Neuronal stem cell (in vitro differentiated cells): ENCODE measurements around the gene RBMS2.

Source experiments
- DNase-seq: peaks from one replicate; pipeline ENCODE4 v3.0.0-alpha.2; 2013; ENCODE audit warnings: low spot score
- H2AFZ ChIP-seq: one replicate; pipeline ENCODE4 v1.6.1; 2013; ENCODE audit warnings: mild to moderate bottlenecking, low read length, inconsistent platforms
- H2AK5ac ChIP-seq: 2 replicates; pipeline ENCODE4 v1.6.1; 2013; ENCODE audit warnings: low read depth, mild to moderate bottlenecking, inconsistent platforms, low read length, moderate library complexity, mixed read lengths
- H2BK120ac ChIP-seq: 2 replicates; pipeline ENCODE4 v1.6.1; 2013; ENCODE audit warnings: low read depth, mild to moderate bottlenecking, inconsistent platforms, low read length, moderate library complexity, mixed read lengths
- H2BK12ac ChIP-seq: one replicate; pipeline ENCODE4 v1.6.1; 2013; ENCODE audit warnings: low read length, inconsistent platforms
- H2BK15ac ChIP-seq: 2 replicates; pipeline ENCODE4 v1.6.1; 2013; ENCODE audit warnings: mild to moderate bottlenecking, low read length, inconsistent platforms, mixed read lengths
- H2BK5ac ChIP-seq: one replicate; pipeline ENCODE4 v1.6.1; 2013; ENCODE audit warnings: inconsistent platforms, mild to moderate bottlenecking, low read length, moderate library complexity
- H3K14ac ChIP-seq: one replicate; pipeline ENCODE4 v1.6.1; 2013; ENCODE audit warnings: low read length, inconsistent platforms
- H3K18ac ChIP-seq: 2 replicates; pipeline ENCODE4 v1.6.1; 2013; ENCODE audit warnings: low read length, inconsistent platforms
- H3K23ac ChIP-seq: 2 replicates; pipeline ENCODE4 v1.6.1; 2013; ENCODE audit warnings: low read depth, mild to moderate bottlenecking, mixed read lengths, low read length, inconsistent platforms; ENCODE audit not compliant: poor library complexity
- H3K27ac ChIP-seq: replicated peaks from 3 replicates; pipeline ENCODE4 v1.5.1; 2013; ENCODE audit warnings: low read length, inconsistent platforms
- H3K27me3 ChIP-seq, 3 experiments: 2 replicates each; pipeline ENCODE4 v1.6.1; 2013; ENCODE audit warnings: low read length in 3 of 3, mild to moderate bottlenecking in 2 of 3, inconsistent platforms in 1 of 3, low read depth in 1 of 3, mixed read lengths in 1 of 3, moderate library complexity in 1 of 3; ENCODE audit not compliant: control insufficient read depth in 3 of 3, insufficient read depth in 3 of 3
- H3K36me3 ChIP-seq, 2 donors: replicated peaks in 1 of 2; 2 replicates each; pipeline ENCODE4 v1.6.1; 2013; ENCODE audit warnings: low read length in 2 of 2; ENCODE audit not compliant: control insufficient read depth in 2 of 2, insufficient read depth in 2 of 2
- H3K4ac ChIP-seq: 2 replicates; pipeline ENCODE4 v1.6.1; 2013; ENCODE audit warnings: inconsistent platforms, mild to moderate bottlenecking, low read length, moderate library complexity
- H3K4me1 ChIP-seq, 2 donors: 1 replicate in 1 of 2; 2 replicates in 1 of 2; pipeline ENCODE4 v1.6.1; 2013; ENCODE audit warnings: low read length in 2 of 2, low read depth in 1 of 2; ENCODE audit not compliant: control insufficient read depth in 2 of 2, insufficient read depth in 1 of 2
- H3K4me2 ChIP-seq: one replicate; pipeline ENCODE4 v1.6.1; 2013; ENCODE audit warnings: mild to moderate bottlenecking, low read length, inconsistent platforms; ENCODE audit not compliant: insufficient read depth, poor library complexity, severe bottlenecking
- H3K4me3 ChIP-seq, 2 donors: 2 replicates each; pipeline ENCODE4 v1.5.1; 2013; ENCODE audit warnings: low read length in 2 of 2, mild to moderate bottlenecking in 2 of 2, inconsistent platforms in 1 of 2, moderate library complexity in 1 of 2
- H3K79me1 ChIP-seq: one replicate; pipeline ENCODE4 v1.6.1; 2013; ENCODE audit warnings: low read depth, mild to moderate bottlenecking, inconsistent platforms, low read length, moderate library complexity
- H3K9ac ChIP-seq: one replicate; pipeline ENCODE4 v1.6.1; 2013; ENCODE audit warnings: mild to moderate bottlenecking, low read depth, low read length, inconsistent platforms; ENCODE audit not compliant: poor library complexity
- H3K9me3 ChIP-seq, 2 donors: replicated peaks in 1 of 2; 2 replicates each; pipeline versions ENCODE3 to v1.6.1; 2013; ENCODE audit warnings: low read length in 2 of 2, mild to moderate bottlenecking in 2 of 2, inconsistent platforms in 1 of 2, low read depth in 1 of 2, mixed read lengths in 1 of 2, moderate library complexity in 1 of 2; ENCODE audit not compliant: control insufficient read depth in 2 of 2, insufficient read depth in 1 of 2
- H4K8ac ChIP-seq: one replicate; pipeline ENCODE4 v1.6.1; 2013; ENCODE audit warnings: low read depth, mild to moderate bottlenecking, inconsistent platforms, low read length, moderate library complexity
- H4K91ac ChIP-seq: one replicate; pipeline ENCODE4 v1.6.1; 2013; ENCODE audit warnings: low read length, low read depth, mild to moderate bottlenecking, inconsistent platforms; ENCODE audit not compliant: poor library complexity
- WGBS, 2 donors: extraction: QIAGEN DNeasy Blood & Tissue Kit; methylation state at CpG; one replicate each; pipeline ENCODE4 v1.1.7; 2013; ENCODE audit warnings: missing lambda C conversion rate in 2 of 2, mixed read lengths in 1 of 2; ENCODE audit not compliant: insufficient read length in 2 of 2, insufficient replicate concordance in 1 of 2; ENCODE audit errors: extremely low coverage in 2 of 2; 5-methylcytosine and 5-hydroxymethylcytosine counted together

RBMS2 gene

DNA sequence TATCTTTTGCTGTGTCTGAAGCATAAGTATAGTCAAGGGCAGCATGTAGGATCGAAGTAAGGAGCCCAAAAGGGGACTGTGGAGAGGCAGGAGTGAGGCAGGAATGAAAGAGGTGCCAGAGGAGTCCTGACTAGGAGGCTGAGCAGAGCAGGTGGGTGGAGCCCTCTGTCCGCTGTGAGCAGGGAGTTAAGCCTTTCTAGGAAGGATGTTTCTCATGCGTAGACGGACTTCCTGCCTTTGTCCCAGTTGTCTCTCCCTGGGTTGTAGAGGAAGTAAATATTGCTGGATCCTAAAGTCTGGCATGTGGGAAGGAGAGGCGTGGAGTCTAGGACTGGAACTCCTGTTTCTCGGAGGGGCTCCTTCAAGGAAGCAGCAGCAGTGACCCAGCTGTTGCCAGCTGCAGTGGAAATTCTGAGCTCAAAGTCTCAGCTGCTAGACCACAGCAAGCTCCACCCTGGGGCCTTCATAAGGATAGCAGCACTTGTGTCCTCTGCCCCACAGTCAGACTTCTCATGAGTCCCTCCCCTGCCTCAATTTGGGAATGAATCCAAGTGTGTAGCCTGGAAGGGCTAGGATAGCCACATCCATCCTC is 44.0 kb downstream of the RBMS2 start:
- H2BK120ac ChIP-seq: no peak overlapping the region
- no peak overlapping the region for H2BK12ac ChIP-seq
- no peak overlapping the region for H4K91ac ChIP-seq
- H2AK5ac ChIP-seq: no peak overlapping the region
- no peak overlapping the region for H3K14ac ChIP-seq
- H3K79me1 ChIP-seq: no peaks in the 10 kb centered on the region
- no CpG with 5 or more reads among the region's 6 CpGs for WGBS, 2 donors
- no peaks in the 10 kb centered on the region for H3K27me3 ChIP-seq
- peak overlapping the region; percentile 59 for H2AFZ ChIP-seq
- no peaks in the 10 kb centered on the region for H3K9me3 ChIP-seq
- H3K23ac ChIP-seq: no peak overlapping the region
- H2BK5ac ChIP-seq: no peak overlapping the region
- no peak overlapping the region for H3K4me2 ChIP-seq
- H3K4me1 ChIP-seq: peaks cover 4 to 5% of the 10 kb centered on the region in 2 donors
- no peak overlapping the region for H3K18ac ChIP-seq
- no peak for DNase-seq
- no peak overlapping the region for H2BK15ac ChIP-seq
- peaks cover 6 to 39% of the 10 kb centered on the region in 2 donors for H3K36me3 ChIP-seq
- H3K4me3 ChIP-seq: no peak overlapping the region
- no peak overlapping the region for H3K4ac ChIP-seq
- peak overlapping the region; percentile 38 for H3K9ac ChIP-seq
- H3K27ac ChIP-seq: no peak overlapping the region
- no peak overlapping the region for H4K8ac ChIP-seq

GRCh38 chr12:56568146-56568545 is 46.5 kb downstream of the RBMS2 start:
- H3K79me1 ChIP-seq: no peaks in the 10 kb centered on the region
- no peak overlapping the region for H2BK12ac ChIP-seq
- H3K23ac ChIP-seq: no peak overlapping the region
- peaks cover 5 to 6% of the 10 kb centered on the region in 2 donors for H3K4me1 ChIP-seq
- H3K4ac ChIP-seq: no peak overlapping the region
- no peak overlapping the region for H2BK5ac ChIP-seq
- DNase-seq: no peak
- no peak overlapping the region for H3K4me3 ChIP-seq
- no CpG with 5 or more reads among the region's 1 CpG for WGBS, 2 donors
- no peak overlapping the region for H4K8ac ChIP-seq
- no peak overlapping the region for H3K14ac ChIP-seq
- H3K9me3 ChIP-seq: no peaks in the 10 kb centered on the region
- H4K91ac ChIP-seq: no peak overlapping the region
- no peak overlapping the region for H3K27ac ChIP-seq
- H3K4me2 ChIP-seq: no peak overlapping the region
- H2BK15ac ChIP-seq: no peak overlapping the region
- H3K27me3 ChIP-seq: no peaks in the 10 kb centered on the region
- no peak overlapping the region for H2AK5ac ChIP-seq
- no peak overlapping the region for H2AFZ ChIP-seq
- H2BK120ac ChIP-seq: no peak overlapping the region
- no peak overlapping the region for H3K9ac ChIP-seq
- H3K36me3 ChIP-seq: peaks cover 5 to 49% of the 10 kb centered on the region in 2 donors
- H3K18ac ChIP-seq: no peak overlapping the region

DNA sequence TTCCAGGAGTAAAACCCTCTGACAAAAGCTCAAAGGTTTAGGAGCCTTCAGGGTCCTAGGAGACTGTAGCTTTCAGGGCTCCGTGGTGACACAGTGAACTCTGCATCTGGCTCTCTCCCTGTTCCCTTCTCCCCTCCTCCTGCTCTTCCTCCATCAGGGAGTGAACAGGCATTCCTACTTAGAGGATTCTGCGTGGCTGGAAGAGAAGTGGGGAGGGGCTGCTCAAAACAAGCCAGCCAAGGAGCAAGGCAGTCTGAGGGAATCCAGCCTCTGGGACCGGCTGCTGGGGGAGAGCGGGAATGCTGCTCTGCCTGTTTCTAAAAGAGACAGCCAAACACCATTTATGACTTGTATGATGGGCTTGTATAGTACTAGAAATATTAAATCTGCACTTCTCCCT is 49.5 kb downstream of the RBMS2 start:
- no peak overlapping the region for H2AFZ ChIP-seq
- no peak overlapping the region for H4K91ac ChIP-seq
- H2BK120ac ChIP-seq: no peak overlapping the region
- no peak overlapping the region for H3K4me2 ChIP-seq
- no peak overlapping the region for H3K23ac ChIP-seq
- H2AK5ac ChIP-seq: no peak overlapping the region
- no peak for DNase-seq
- no peaks in the 10 kb centered on the region for H3K9me3 ChIP-seq
- peaks cover 0 to 2% of the 10 kb centered on the region in 2 donors for H3K4me1 ChIP-seq
- no peak overlapping the region for H3K27ac ChIP-seq
- H3K36me3 ChIP-seq: peaks cover 5 to 41% of the 10 kb centered on the region in 2 donors
- no peak overlapping the region for H4K8ac ChIP-seq
- no peaks in the 10 kb centered on the region for H3K79me1 ChIP-seq
- H2BK15ac ChIP-seq: no peak overlapping the region
- H2BK12ac ChIP-seq: no peak overlapping the region
- no peak overlapping the region for H3K9ac ChIP-seq
- H3K18ac ChIP-seq: no peak overlapping the region
- H3K14ac ChIP-seq: no peak overlapping the region
- no peak overlapping the region for H3K4ac ChIP-seq
- H3K27me3 ChIP-seq: no peaks in the 10 kb centered on the region
- no peak overlapping the region for H2BK5ac ChIP-seq
- WGBS, 2 donors: no CpG with 5 or more reads among the region's 4 CpGs
- H3K4me3 ChIP-seq: no peak overlapping the region

DNA sequence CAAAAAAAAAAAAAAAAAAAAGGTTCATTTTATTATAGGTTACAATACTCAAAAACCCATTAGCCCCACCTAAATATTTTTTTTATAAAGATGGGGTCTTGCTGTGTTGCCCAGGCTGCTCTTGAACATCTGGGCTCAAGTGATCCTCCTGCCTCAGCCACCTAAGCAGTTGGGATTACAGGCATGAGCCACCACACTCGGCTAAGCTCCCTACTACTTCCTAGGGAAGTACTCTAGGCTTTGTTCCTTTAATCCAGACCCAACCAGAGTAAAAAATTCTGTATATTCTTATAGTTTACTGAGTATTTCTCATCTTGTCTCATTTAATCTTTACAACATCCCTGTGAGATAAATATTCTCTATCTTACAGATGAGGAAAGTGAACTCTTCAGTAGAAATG is 50.7 kb downstream of the RBMS2 start:
- no peak overlapping the region for H2BK12ac ChIP-seq
- H2BK15ac ChIP-seq: no peak overlapping the region
- no peak overlapping the region for H3K9ac ChIP-seq
- H4K91ac ChIP-seq: no peak overlapping the region
- no peak overlapping the region for H3K23ac ChIP-seq
- no peak overlapping the region for H3K14ac ChIP-seq
- H3K4me1 ChIP-seq: peaks cover 0 to 2% of the 10 kb centered on the region in 2 donors
- H3K18ac ChIP-seq: no peak overlapping the region
- H2BK5ac ChIP-seq: no peak overlapping the region
- H3K4me3 ChIP-seq: no peak overlapping the region
- no peak for DNase-seq
- H3K9me3 ChIP-seq: no peaks in the 10 kb centered on the region
- H3K4me2 ChIP-seq: no peak overlapping the region
- no peak overlapping the region for H4K8ac ChIP-seq
- H3K27ac ChIP-seq: no peak overlapping the region
- no peak overlapping the region for H2BK120ac ChIP-seq
- peaks cover 5 to 40% of the 10 kb centered on the region in 2 donors for H3K36me3 ChIP-seq
- H2AK5ac ChIP-seq: no peak overlapping the region
- H2AFZ ChIP-seq: no peak overlapping the region
- no peak overlapping the region for H3K4ac ChIP-seq
- no peaks in the 10 kb centered on the region for H3K27me3 ChIP-seq
- H3K79me1 ChIP-seq: no peaks in the 10 kb centered on the region
- WGBS, 2 donors: no CpG with 5 or more reads among the region's 1 CpG
